Measurements from ENCODE around the gene FARP1.

DNA sequence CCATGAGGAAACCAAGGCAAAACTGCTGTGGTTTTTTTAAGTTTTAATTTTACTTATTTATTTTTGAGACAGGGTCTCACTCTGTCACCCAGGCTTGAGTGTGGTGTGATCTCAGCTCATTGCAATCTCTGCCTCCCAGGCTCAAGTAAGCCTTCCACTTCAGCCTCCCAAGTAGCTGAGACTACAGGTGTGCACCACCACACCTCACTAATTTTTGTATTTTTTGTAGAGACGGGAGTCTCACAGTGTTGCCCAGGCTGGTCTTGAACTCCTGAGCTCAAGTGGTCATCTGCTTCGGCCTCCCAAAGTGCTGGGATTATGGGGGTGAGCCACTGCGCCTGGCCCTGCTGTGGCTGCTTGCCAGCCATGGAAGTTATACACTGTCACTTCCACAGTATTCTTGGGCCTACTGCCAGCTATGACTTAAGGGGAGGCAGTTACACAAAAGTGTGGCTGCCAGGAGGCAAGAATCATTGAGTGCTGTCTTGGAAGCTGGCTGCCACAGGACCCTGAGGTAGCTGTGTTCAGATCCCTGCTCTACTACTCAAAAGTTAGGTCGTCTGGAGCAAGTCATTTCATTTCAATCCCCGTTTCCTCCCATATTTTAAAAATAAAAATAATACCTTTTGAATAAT is 12.7 kb downstream of the FARP1 start:
- TF ChIP-seq, protein P1, sequence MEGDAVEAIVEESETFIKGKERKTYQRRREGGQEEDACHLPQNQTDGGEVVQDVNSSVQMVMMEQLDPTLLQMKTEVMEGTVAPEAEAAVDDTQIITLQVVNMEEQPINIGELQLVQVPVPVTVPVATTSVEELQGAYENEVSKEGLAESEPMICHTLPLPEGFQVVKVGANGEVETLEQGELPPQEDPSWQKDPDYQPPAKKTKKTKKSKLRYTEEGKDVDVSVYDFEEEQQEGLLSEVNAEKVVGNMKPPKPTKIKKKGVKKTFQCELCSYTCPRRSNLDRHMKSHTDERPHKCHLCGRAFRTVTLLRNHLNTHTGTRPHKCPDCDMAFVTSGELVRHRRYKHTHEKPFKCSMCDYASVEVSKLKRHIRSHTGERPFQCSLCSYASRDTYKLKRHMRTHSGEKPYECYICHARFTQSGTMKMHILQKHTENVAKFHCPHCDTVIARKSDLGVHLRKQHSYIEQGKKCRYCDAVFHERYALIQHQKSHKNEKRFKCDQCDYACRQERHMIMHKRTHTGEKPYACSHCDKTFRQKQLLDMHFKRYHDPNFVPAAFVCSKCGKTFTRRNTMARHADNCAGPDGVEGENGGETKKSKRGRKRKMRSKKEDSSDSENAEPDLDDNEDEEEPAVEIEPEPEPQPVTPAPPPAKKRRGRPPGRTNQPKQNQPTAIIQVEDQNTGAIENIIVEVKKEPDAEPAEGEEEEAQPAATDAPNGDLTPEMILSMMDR (IDR thresholded peaks at IDR 0.05) = no peak
- TF ChIP-seq POLR2A (IDR thresholded peaks at IDR 0.05; ENCODE audit: low read length) = no peak
- TF ChIP-seq, protein P2, sequence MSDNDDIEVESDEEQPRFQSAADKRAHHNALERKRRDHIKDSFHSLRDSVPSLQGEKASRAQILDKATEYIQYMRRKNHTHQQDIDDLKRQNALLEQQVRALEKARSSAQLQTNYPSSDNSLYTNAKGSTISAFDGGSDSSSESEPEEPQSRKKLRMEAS (IDR thresholded peaks at IDR 0.05) = no peak
- no peak for TF ChIP-seq SREBF2 (IDR thresholded peaks at IDR 0.05)
- TF ChIP-seq, protein P3, sequence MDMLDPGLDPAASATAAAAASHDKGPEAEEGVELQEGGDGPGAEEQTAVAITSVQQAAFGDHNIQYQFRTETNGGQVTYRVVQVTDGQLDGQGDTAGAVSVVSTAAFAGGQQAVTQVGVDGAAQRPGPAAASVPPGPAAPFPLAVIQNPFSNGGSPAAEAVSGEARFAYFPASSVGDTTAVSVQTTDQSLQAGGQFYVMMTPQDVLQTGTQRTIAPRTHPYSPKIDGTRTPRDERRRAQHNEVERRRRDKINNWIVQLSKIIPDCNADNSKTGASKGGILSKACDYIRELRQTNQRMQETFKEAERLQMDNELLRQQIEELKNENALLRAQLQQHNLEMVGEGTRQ (IDR thresholded peaks at IDR 0.05) = no peak
- TF ChIP-seq RAD21 (conservative IDR thresholded peaks at IDR 0.05 in 1 of 2, IDR thresholded peaks at IDR 0.05 in 1 of 2) = no peak
- TF ChIP-seq HMGXB4 (CRISPR knock-in tag; IDR thresholded peaks at IDR 0.05; ENCODE audit: borderline replicate concordance) = no peak
- TF ChIP-seq EP300 (IDR thresholded peaks at IDR 0.05) = no peak
- TF ChIP-seq CEBPB (IDR thresholded peaks at IDR 0.05) = no peak
- TF ChIP-seq MAFK (IDR thresholded peaks at IDR 0.05; ENCODE audit: partially characterized antibody) = no peak
- TF ChIP-seq TP53 (CRISPR knock-in tag; IDR thresholded peaks at IDR 0.05) = no peak
- no peak for TF ChIP-seq REST (IDR thresholded peaks at IDR 0.05)

Measured in A549 (cell line).